NCI-H748 (cell line): ENCODE results near the gene GALNT12.

Experiments used
- DNase-seq: peaks from one replicate; lab custom pipeline; 2025; ENCODE audit not compliant: unreplicated experiment; lab: John Stamatoyannopoulos, UW

The GALNT12 gene

DNA sequence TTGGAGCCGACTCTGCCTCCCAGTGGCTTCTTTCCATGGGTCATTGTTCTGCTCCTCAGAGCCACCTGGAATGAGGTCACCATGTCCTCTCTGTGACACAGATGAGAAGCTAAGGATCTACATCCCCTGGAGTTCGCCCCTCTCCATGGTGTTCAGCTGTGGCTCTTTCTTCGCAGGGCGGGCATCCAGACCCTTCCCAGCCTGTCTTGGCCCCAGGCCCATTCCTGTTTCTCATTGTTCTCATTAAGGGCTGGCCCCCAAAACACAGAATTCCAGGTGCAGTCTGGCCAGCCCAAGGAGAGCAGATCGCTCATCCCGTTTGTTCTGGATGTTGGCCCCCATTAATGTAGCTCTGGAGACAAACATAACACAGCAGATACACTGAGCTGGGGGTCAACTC lies 69.8 kb downstream of the GALNT12 start:
- DNase-seq, result no peak

- DNase-seq, result no peak
Observed at GRCh38 chr9:98879094-98879962, 71.9 kb downstream of the GALNT12 start.

GRCh38 chr9:98879963-98880310 lies 72.5 kb downstream of the GALNT12 start:
- no peak for DNase-seq

DNA sequence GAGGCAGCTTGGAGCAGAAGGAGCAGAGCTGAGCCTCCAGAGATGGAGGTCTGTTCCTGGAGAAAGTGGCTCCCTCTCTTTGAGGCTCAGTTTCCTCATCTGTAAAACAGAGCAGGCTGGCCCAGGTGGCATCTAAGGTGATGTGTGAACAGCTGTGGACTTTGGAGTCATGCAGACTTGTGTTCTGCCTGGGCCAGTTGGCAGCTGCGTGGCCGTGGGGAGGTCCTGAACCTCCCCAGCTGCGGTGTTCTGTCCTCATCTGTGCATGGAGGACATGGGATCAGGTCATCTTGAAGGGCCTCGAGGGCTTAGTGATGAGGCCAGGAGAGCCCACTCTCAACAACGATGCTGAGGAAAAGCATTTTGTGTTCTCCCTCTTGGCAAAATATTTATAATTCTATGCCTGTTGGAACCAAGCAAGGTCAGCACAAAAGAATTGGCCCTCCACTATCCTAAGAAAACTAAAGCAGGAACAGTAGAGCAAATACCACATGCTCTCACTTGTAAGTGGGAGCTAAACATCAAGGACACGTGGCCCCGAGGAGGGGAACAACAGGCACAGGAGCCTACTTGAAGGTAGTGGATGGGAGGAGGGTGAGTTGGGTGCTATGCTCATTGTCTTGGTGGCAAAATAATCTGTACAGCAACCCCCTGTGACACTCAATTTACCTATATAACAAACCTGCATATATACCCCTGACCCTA lies 73.0 kb downstream of the GALNT12 start:
- no peak for DNase-seq

GRCh38 chr9:98881356-98881755 lies 73.9 kb downstream of the GALNT12 start:
- DNase-seq, result no peak

GRCh38 chr9:98881836-98882568 lies 74.5 kb downstream of the GALNT12 start:
- DNase-seq, result no peak

GRCh38 chr9:98882569-98882923 lies 75.1 kb downstream of the GALNT12 start:
- DNase-seq, result no peak

- DNase-seq, result no peak
Observed at GRCh38 chr9:98883276-98883675, 75.8 kb downstream of the GALNT12 start.

DNA sequence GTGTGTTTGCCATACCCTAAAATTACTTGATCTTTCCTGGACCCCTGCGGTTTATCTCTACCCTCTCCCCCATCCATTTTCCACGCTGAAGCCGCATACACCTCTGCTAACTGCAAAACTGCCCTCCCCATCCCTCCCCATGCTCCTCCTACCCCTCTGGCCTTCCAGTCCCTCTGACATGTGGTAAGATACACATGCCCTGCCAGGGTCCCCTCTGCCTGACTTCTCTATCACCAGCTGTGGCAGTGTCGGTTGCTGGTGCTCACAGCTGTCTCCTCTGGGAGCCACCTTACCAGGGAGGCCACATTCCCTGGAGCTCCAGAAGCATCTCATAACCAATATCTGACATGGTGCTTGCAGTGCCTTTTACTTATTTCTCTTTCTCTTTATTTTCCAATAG lies 77.4 kb downstream of the GALNT12 start:
- DNase-seq, result no peak

- no peak for DNase-seq
Observed at GRCh38 chr9:98885575-98886295, 78.3 kb downstream of the GALNT12 start.

DNA sequence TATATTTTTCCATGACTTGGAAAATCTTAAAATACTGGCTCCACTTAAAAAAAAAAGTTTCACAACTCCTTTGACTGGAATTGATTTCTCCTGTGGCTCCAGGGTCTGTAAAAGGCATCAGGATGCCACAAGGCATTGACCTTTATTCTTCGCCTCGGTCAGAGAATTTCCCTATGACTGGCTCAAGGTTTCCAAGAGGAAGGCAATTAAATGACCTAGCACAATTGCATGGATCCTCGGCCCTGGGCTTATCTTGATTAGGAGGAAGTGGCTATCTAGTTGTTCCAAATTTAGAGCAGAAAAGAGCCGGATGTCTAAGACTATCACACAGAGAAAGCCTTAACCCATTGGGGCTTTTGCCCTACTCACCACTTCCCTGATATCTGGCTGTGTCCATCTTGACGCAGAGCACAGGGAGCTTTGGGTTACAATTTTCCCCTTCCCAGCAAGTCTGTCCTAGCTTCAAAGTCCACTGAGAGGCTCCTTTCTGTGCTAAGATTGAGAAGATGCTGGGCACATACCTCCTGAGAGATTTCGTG lies 79.3 kb downstream of the GALNT12 start:
- no peak for DNase-seq

- DNase-seq, result peak; percentile 95
Observed at GRCh38 chr9:98887918-98888510, 80.5 kb downstream of the GALNT12 start.

DNA sequence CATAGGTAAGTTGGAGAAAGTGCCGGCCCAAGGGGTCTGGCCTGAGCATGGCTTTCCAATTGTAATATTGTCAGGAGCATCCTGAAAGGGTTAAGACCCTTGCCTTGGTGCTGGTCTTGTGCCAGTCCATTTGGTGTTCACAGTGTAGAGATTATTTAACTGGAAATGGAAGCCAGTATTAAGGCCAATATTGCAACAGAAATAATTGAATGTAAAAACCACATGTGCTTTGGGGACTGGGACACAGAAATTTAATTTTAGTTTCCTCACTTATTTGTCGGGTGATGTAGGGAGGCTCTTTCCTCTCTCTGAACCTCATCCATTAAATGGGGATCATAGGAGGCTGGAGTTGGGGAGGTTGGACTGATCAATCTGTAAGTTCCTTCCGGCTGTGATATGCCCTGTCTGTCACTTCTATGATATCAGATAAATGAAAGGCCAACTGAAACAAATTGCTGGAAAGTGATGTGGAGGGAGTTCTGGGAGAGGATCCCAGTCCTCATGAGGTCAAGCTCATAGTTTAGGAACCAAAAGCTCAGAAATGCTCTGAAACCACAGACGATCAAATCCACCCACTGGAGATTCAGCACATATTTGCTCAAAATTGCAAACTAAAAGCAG lies 81.4 kb downstream of the GALNT12 start:
- no peak for DNase-seq

GRCh38 chr9:98890256-98890655 lies 82.8 kb downstream of the GALNT12 start:
- DNase-seq, result peak; percentile 85

GRCh38 chr9:98892288-98892687 lies 84.8 kb downstream of the GALNT12 start:
- DNase-seq, result no peak

DNA sequence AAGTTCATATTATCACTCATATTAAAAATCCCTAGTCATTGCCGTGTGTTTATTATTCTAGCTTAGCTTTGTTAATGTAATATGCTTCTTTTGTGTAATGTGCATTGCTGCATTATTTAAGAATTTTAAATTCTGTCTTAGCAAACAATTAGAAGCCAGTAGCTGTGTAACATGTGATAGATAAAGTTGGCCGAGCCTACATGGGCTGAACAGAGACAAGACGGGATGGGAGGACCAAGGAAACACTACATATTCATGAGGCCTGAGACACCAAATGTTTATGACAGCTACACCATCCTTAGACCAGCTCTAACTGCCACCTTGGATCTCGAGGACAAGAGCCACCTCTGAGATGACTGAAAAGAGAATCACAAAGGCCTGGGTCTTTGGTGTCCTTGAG lies 85.2 kb downstream of the GALNT12 start:
- DNase-seq, result no peak

DNA sequence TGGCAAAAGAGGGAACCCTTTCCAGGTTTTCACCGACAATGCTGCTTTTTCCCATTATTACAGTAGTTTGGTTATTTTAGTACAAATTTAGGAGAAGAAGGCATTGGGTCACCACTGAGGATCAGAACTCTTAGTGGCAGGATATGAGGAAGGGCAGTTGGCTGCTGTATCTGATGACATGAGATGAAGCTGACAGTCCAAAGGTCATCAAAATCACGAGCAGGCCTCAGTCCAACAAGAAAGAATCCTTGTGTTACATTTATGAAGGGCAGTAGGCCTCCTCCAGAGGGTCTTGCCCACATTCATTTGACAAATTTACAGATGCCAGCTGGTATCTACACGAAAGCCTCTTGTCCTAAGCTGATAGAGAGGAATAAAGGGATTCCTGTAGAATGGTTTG lies 86.7 kb downstream of the GALNT12 start:
- no peak for DNase-seq

DNA sequence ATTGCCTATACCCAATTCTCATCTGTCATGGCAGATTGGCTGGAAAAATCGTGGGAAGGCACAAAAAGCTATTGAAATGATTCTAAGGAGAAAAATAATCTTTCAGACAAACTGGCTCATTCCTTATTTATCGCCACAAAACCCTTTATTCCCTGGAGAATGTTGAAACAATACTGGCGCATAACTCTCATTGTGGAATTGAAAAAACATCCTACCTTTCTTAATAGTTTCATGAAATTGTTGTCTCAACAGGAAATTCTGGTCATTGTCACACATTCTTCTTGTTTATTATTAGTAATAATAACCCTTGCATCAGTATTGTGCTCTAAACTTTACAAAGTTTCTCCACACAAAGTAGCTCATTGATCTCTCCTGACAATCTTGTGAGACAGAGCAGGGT lies 87.3 kb downstream of the GALNT12 start:
- DNase-seq, result no peak

DNA sequence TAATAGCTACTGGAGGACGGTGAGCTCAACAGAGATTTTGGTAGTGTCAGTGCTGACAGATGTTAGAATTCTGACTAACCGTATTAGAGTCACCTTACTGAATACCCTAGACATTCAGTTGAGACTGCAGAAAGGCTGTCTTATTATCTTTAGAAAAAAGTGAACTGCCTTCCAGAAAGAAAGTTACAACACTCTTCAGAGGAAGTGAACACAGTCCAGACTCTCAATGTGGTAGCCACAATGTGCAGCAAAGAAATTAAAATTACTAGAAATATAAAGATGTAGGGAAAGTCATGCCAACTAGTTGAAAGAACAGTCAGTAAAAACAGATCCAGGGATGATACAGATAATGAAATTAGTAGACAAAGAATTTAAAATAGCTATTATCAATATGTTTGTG lies 89.2 kb downstream of the GALNT12 start:
- no peak for DNase-seq

GRCh38 chr9:98897745-98898144 lies 90.3 kb downstream of the GALNT12 start:
- no peak for DNase-seq
